GM18499 (cell line): ENCODE results near the gene ADSS1.
"Not testable (repeated sequence)": the region's sequence is repeated elsewhere in the genome, so short reads cannot be mapped to it uniquely, and the experiment has no call there.

Experiments used
- ATAC-seq: cut with Tn5 transposase; IDR thresholded peaks from one replicate; pipeline ENCODE4 v1.9.1; 2021; ENCODE audit warnings: moderate number of reproducible peaks; ENCODE audit not compliant: insufficient read depth, unreplicated experiment

Gene ADSS1

GRCh38 chr14:104729176-104729834, 5.3 kb downstream of the ADSS1 start:
- ATAC-seq, result not testable (repeated sequence)

GRCh38 chr14:104729835-104730181, 5.8 kb downstream of the ADSS1 start:
- no peak for ATAC-seq

- ATAC-seq, result no peak
Observed at GRCh38 chr14:104730487-104730886, 6.5 kb downstream of the ADSS1 start.

GRCh38 chr14:104731320-104732294, 7.6 kb downstream of the ADSS1 start:
- no peak for ATAC-seq

DNA sequence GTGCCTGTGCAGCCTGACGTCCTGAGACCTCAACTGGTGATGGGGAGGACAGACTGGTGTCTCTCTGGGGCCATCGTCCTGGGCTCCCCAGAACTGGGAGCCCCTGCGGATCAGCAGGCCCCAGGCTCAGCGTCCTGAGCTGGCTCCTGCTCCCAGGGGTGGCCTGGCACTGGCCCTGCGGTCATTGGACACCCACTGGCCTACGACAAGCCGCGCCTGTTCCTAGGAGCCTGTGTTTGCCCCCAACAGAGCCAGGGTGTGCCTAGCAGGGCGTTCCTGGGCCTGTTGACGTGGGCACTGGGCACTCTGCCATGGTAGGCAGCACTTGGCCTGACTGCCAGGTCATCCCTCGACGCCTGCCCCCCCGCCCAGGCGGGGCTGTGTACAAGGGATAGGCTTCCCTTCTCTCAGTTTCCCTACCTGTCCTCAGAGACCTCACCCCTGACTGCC, 8.4 kb downstream of the ADSS1 start:
- ATAC-seq, result no peak

DNA sequence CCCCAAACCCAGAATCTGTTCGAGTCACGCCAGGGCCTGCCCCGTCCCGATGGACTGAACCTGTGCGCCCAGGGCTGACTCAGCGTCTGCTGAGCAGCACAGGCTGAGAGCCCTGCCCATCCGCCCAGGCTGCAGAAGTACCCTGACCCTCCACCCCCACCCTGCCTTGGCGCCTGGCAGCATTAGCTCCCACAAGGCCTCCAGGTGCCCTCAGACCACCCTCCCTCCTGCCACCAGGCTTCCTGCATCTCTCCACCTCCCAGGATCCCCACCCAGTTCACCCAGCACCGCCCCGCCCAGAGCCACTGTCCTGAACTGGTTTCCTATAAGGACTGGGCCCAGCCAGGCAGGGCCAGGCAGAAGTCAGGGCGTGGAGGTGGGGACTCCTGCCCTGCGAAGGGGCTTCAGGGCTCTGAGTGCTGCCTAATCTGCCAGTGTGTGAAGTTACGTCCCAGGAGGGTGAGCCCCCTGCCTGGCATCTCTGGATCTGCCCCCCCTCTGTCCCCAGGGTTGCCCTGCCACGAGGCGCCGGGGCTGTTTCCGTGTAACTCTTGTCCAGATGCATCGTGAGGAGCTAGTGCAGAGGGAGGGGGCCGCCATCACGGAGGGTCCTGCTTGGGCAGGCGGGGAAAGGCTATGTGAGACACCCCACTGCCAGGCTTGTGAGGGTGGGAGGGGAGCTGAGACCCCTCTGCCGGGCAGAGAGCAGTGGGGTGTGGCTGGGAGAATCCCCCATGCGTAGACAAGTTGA, 9.1 kb downstream of the ADSS1 start:
- no peak for ATAC-seq

- no peak for ATAC-seq
Observed at GRCh38 chr14:104734051-104734587, 10.1 kb downstream of the ADSS1 start.

- no peak for ATAC-seq
Observed at GRCh38 chr14:104734601-104734990, 10.6 kb downstream of the ADSS1 start.

GRCh38 chr14:104734991-104735779, 11.2 kb downstream of the ADSS1 start:
- no peak for ATAC-seq

DNA sequence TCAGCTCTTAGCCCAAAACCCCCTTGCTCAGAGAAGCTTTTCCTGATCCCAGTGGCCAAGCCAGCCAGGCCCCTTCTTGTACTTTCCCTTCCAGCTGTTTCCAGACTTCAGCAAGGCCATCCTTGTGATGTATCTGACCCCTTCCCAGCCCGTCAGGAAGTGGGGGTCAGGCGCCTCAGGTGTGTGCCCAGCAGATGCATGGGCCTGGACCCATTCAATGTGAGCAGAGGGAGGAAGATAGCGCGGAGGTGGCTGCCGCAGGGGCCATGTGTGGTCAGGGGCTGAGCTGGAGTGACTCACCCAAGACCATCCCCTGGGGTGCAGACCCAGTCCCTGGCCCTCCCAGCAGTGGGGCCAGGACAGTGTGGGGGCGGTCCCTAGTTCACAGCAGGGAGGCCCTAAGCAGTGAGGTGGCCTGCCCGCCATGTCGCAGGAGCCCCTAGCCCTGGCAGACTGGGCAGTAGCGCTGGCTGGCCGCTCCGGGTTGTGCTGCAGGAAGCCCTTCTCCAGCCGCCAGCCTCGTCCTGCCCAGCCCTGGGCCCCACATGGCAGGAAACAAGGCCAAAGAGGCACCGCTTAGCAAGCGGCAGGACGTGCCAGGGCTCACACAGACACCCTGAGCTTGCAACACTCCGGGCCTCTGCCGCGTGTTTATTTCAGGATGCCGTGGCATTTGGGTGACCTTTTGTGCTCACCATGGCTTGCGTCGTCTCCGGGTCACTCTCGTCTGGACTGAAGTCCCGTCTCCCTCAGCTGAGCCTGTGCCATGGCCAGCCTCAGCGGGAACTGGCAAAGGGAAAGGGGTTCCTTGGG, 12.0 kb downstream of the ADSS1 start:
- ATAC-seq, result no peak

- no peak for ATAC-seq
Observed at GRCh38 chr14:104738375-104739019, 14.5 kb downstream of the ADSS1 start.

GRCh38 chr14:104739026-104739425, 15.0 kb downstream of the ADSS1 start:
- ATAC-seq, result no peak

- no peak for ATAC-seq
Observed at GRCh38 chr14:104739546-104740516, 15.8 kb downstream of the ADSS1 start.

GRCh38 chr14:104741108-104741802, 17.2 kb downstream of the ADSS1 start:
- ATAC-seq, result no peak

DNA sequence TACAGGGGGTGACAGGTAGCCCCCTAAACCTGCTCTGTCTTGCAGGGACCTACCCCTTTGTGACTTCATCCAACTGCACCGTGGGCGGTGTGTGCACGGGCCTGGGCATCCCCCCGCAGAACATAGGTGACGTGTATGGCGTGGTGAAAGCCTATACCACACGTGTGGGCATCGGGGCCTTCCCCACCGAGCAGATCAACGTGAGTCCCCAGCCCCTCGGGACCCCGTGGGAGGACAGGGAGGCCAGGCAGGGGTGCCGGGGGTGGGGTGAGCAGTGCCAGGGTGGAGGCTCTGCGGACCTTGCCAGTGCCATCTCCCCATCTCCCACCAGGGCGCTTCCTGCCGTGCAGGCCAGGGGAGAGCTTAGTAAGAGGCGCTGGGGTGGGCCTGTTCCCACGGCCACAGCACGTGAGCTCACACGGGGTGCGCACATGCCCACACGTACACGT, 17.8 kb downstream of the ADSS1 start:
- no peak for ATAC-seq

DNA sequence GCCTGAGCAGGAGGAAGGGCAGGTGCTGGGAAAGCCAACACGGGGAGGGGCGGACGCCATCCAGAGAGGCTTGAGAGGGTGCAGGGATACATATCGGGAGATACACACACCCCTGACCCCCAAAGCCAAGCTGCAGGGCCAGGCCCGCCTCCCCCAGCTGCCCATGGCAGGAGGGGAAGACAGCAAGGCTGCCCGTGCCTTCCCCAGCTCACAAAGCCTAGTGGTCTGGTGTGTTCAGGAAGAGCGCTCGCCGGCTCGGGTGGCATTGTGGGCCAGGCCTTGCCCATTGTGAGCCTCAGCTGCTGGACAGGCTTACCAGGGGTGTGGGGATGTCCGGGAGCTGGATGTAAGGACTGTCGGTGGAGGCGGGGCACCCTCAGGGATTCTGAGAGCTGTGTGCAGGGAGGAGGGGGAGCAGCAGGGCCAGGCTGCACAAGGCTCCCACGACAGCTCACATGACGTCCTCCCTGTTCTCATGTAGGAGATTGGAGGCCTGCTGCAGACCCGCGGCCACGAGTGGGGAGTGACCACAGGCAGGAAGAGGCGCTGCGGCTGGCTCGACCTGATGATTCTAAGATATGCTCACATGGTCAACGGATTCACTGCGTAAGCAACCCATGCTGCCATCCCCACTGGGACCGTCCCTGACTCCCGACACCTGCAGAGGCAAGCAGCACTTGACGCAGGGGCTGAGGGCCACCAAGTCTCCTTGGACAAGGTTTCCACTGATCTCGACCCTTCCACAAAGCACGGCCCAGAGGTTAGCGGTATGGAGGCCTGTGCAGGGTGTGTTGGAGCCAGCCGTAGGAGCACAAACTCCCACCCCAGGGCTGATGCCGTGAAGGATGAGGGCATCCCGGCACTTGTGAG, 18.8 kb downstream of the ADSS1 start:
- no peak for ATAC-seq
